NB4 (cell line): ENCODE measurements around the gene NME3.

ENCODE experiments used
- CTCF ChIP-seq: IDR thresholded peaks from one replicate; pipeline ENCODE4 v1.5.1; 2012; ENCODE audit warnings: low read depth, low read length
- MYC ChIP-seq: IDR thresholded peaks from 2 replicates; pipeline ENCODE4 v1.6.1; 2011; ENCODE audit warnings: low read depth, low read length
- POLR2A ChIP-seq: IDR thresholded peaks from 2 replicates; pipeline ENCODE4 v1.6.1; 2011; ENCODE audit warnings: mild to moderate bottlenecking; ENCODE audit not compliant: insufficient read length; ENCODE audit errors: extremely low read depth
- TF ChIP-seq, protein P1 (sequence below): IDR thresholded peaks from 2 replicates; pipeline ENCODE4 v1.6.1; 2011; ENCODE audit warnings: low read depth, low read length

- TF ChIP-seq CTCF (no peak), MYC (no peak), POLR2A (no peak)
- TF ChIP-seq, protein P1, sequence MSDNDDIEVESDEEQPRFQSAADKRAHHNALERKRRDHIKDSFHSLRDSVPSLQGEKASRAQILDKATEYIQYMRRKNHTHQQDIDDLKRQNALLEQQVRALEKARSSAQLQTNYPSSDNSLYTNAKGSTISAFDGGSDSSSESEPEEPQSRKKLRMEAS: no peak
Observed at GRCh38 chr16:1734816-1735215, 36.5 kb downstream of the NME3 start.
